AG04449 (cell line): ENCODE results near the gene NAV2.
"Not testable (repeated sequence)": the region's sequence is repeated elsewhere in the genome, so short reads cannot be mapped to it uniquely, and the experiment has no call there.

Experiments used
- CTCF ChIA-PET: fragments of 350-600 bp; formaldehyde crosslinking; extraction: SDS; loops from one replicate; lab custom pipeline; 2021; ENCODE audit warnings: antibody characterized with exemption; lab: Yijun Ruan, JAX
- POLR2A ChIA-PET: fragments of 400-600, 350-600 bp; formaldehyde crosslinking; extraction: SDS; loops from one replicate; lab custom pipeline; 2020; ENCODE audit warnings: antibody characterized with exemption, inconsistent platforms; lab: Yijun Ruan, JAX
- DNase-seq: peaks from one replicate; pipeline ENCODE4 v3.0.0-alpha.2; 2010; ENCODE audit warnings: low read depth, low spot score
- H3K4me3 ChIP-seq: 2 replicates; pipeline ENCODE4 v1.5.1; 2011; ENCODE audit warnings: low read depth, mild to moderate bottlenecking, control low read depth, low read length
- CTCF ChIP-seq: IDR thresholded peaks from one replicate; pipeline ENCODE4 v1.5.1; 2011; ENCODE audit warnings: mild to moderate bottlenecking, moderate library complexity, low read length, control low read depth, inconsistent platforms; ENCODE audit not compliant: insufficient read depth; ENCODE audit errors: missing control alignments

NAV2 gene

GRCh38 chr11:20120134-20120925, 407.7 kb downstream of the NAV2 start:
- no peak overlapping the region for H3K4me3 ChIP-seq
- POLR2A ChIA-PET: no interaction called here
- no peak for DNase-seq
- CTCF ChIA-PET: interaction anchor here (10.8 kb wide), 1 partner anchor 8 kb away, joined by 135 read pairs; no protein-coding TSS in a partner anchor
- no peak for TF ChIP-seq CTCF

GRCh38 chr11:20122131-20122530, 409.5 kb downstream of the NAV2 start:
- H3K4me3 ChIP-seq: no peak overlapping the region
- ChIA-PET CTCF (interaction anchor here (1.3 to 1.4 kb wide), 2 partner anchors 11 to 171 kb away, joined by 4 to 5 read pairs; no protein-coding TSS in a partner anchor), POLR2A (interaction anchor here (0.7 kb wide), 1 partner anchor 10 kb away, joined by 3 read pairs; no protein-coding TSS in a partner anchor)
- no peak for TF ChIP-seq CTCF
- DNase-seq: no peak

GRCh38 chr11:20125927-20126326, 413.3 kb downstream of the NAV2 start:
- POLR2A ChIA-PET: no interaction called here

GRCh38 chr11:20126724-20127123, 414.1 kb downstream of the NAV2 start:
- no peak for DNase-seq
- ChIA-PET CTCF (interaction anchor here (1.0 to 6.4 kb wide), 28 partner anchors 9 to 567 kb away, joined by 3 to 203 read pairs (median 19); no protein-coding TSS in a partner anchor), POLR2A (no interaction called here)
- no peak for TF ChIP-seq CTCF
- no peak overlapping the region for H3K4me3 ChIP-seq

More at GRCh38 chr11:20125927-20126326, 413.3 kb downstream of the NAV2 start:
- no peak for DNase-seq
- CTCF ChIA-PET: interaction anchor here (0.8 to 6.4 kb wide), 8 partner anchors 9 to 229 kb away, joined by 3 to 203 read pairs (median 20); no protein-coding TSS in a partner anchor
- no peak overlapping the region for H3K4me3 ChIP-seq
- TF ChIP-seq CTCF: no peak

- ChIA-PET POLR2A (interaction anchor here (1.2 to 1.3 kb wide), 2 partner anchors 30 to 193 kb away, joined by 3 to 4 read pairs; no protein-coding TSS in a partner anchor), CTCF (interaction anchor here (0.6 to 6.4 kb wide), 75 partner anchors 9 to 1051 kb away, joined by 3 to 203 read pairs (median 5); no protein-coding TSS in a partner anchor)
- peak; percentile 86 for TF ChIP-seq CTCF
- H3K4me3 ChIP-seq: no peak overlapping the region
- no peak for DNase-seq
These were observed 415.3 kb downstream of the NAV2 start for GRCh38 chr11:20127671-20128527.

GRCh38 chr11:20128528-20128825, 415.8 kb downstream of the NAV2 start:
- CTCF ChIA-PET: interaction anchor here (0.6 to 6.4 kb wide), 64 partner anchors 9 to 1051 kb away, joined by 3 to 203 read pairs (median 5); no protein-coding TSS in a partner anchor
- POLR2A ChIA-PET: interaction anchor here (1.2 to 1.3 kb wide), 2 partner anchors 31 to 193 kb away, joined by 3 to 4 read pairs; no protein-coding TSS in a partner anchor
- H3K4me3 ChIP-seq, DNase-seq: not testable (repeated sequence)
